Ascending aorta (tissue), 2 donors: ENCODE results near the gene SELPLG. TPM values are rescaled to one million over a fixed set of nuclear protein-coding genes. Genes with fewer than 3 reads are reported as not detected.
A peak's percentile ranks its signal among the peaks of the same experiment; 100 is the strongest.

Experiments used
- DNase-seq, 2 donors: peaks; one replicate each; pipeline ENCODE4 v3.0.0-alpha.2; 2019; ENCODE audit warnings: low spot score in 2 of 2
- H3K27ac ChIP-seq, 2 donors: fragments of 200-600 bp; sonication (generic); one replicate each; pipeline ENCODE4 v1.5.1; 2016 to 2017; ENCODE audit warnings: mild to moderate bottlenecking in 1 of 2
- H3K27me3 ChIP-seq: fragments of 200-600 bp; sonication (generic); one replicate; pipeline ENCODE4 v1.5.1; 2017
- H3K36me3 ChIP-seq, 2 donors: fragments of 200-600 bp; sonication (generic); one replicate each; pipeline ENCODE4 v1.5.1; 2016
- H3K4me1 ChIP-seq, 2 donors: fragments of 200-600 bp; sonication (generic); one replicate each; pipeline ENCODE4 v1.5.1; 2016 to 2017; ENCODE audit warnings: mild to moderate bottlenecking in 1 of 2
- H3K4me3 ChIP-seq, 2 donors: fragments of 200-600 bp; sonication (generic); one replicate each; pipeline ENCODE4 v1.5.1; 2016 to 2017; ENCODE audit warnings: mild to moderate bottlenecking in 1 of 2
- H3K9me3 ChIP-seq, 2 donors: fragments of 200-600 bp; sonication (generic); one replicate each; pipeline ENCODE4 v1.5.1; 2016
- intact Hi-C: fragments of 100-400 bp; cut with DNase I; formaldehyde crosslinking; loops from one replicate; pipeline ENCODE4 v1.15.1; 2023
- total RNA-seq: library from RNA; depleted of rRNA; stranded (reverse); fragments of >200 nt; gene quantifications from one replicate; pipeline ENCODE4 v1.1.0, GENCODE V29; 2016
- TF ChIP-seq, protein P1 (sequence below), 3 experiments: fragments of 200-600 bp in 2 of 3; fragments of 450-650 bp in 1 of 3; sonication (generic) in 2 of 3; IDR thresholded peaks; one replicate each; pipeline ENCODE4 v1.5.1; 2016 to 2019; ENCODE audit warnings: antibody characterized with exemption in 3 of 3, mild to moderate bottlenecking in 1 of 3, moderate library complexity in 1 of 3

The SELPLG gene
- total RNA-seq, 1 donor from 2014 or later: 2.6 TPM

DNA sequence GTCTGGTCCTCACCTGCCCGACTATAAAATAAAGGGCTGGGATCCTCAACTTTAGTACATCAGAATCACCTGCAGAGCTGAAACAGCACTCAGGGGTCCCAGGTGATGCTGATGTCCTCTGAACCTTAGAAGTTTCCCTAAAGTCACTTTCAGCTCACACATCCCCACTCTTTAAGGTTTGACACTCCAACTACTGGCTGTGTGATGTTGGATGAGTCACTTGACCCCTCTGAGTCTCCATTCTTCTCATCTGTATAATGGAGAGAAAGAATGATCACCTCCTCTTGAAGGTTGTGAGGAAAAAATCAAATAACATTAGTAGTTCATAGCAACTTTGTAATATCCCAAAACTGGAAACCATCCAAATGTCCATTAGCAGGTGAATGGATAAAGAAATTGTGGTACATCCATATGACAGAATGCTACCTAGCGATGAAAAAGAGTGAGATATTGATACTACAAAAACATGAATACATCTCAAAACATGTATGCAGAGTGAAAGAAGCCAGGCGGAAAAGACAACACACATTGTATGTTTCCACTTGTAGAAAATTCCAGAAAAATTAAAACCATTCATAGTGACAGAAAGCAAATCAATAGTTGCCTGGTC lies 49.1 kb downstream of the SELPLG start:
- no peak for DNase-seq
- no peaks in the 10 kb centered on the region for H3K4me1 ChIP-seq
- no peak overlapping the region for H3K27ac ChIP-seq
- TF ChIP-seq, protein P1, sequence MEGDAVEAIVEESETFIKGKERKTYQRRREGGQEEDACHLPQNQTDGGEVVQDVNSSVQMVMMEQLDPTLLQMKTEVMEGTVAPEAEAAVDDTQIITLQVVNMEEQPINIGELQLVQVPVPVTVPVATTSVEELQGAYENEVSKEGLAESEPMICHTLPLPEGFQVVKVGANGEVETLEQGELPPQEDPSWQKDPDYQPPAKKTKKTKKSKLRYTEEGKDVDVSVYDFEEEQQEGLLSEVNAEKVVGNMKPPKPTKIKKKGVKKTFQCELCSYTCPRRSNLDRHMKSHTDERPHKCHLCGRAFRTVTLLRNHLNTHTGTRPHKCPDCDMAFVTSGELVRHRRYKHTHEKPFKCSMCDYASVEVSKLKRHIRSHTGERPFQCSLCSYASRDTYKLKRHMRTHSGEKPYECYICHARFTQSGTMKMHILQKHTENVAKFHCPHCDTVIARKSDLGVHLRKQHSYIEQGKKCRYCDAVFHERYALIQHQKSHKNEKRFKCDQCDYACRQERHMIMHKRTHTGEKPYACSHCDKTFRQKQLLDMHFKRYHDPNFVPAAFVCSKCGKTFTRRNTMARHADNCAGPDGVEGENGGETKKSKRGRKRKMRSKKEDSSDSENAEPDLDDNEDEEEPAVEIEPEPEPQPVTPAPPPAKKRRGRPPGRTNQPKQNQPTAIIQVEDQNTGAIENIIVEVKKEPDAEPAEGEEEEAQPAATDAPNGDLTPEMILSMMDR (IDR thresholded peaks at IDR 0.05): no peak
- H3K36me3 ChIP-seq: no peaks in the 10 kb centered on the region
- intact Hi-C loops: no loop called here
- no peaks in the 10 kb centered on the region for H3K27me3 ChIP-seq
- no peaks in the 10 kb centered on the region for H3K9me3 ChIP-seq
- no peak overlapping the region for H3K4me3 ChIP-seq

DNA sequence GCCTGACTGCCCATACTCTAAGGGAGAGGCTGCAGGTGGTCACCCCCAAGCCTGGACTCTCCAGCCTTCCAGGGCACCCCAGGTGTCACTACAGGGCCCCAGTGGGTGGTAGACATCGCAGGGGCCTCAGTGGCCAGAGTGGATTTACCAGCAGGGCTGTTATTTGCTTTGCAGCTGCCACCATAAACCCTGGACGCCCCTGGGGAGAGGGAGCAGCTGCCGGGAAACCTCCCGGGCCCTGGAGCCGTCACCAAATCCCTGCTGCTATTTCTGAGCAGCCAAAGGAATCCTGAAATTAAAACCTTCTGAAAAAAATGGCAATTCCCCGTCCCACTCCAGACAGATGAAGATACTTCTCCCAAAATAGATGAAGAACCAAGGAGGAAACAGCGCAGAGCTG lies 49.7 kb downstream of the SELPLG start:
- no peak for DNase-seq
- H3K27me3 ChIP-seq: no peaks in the 10 kb centered on the region
- intact Hi-C loops: no loop called here
- no peak overlapping the region for H3K27ac ChIP-seq
- no peaks in the 10 kb centered on the region for H3K36me3 ChIP-seq
- no peaks in the 10 kb centered on the region for H3K9me3 ChIP-seq
- no peak overlapping the region for H3K4me3 ChIP-seq
- TF ChIP-seq, protein P1 (IDR thresholded peaks at IDR 0.05): no peak
- no peaks in the 10 kb centered on the region for H3K4me1 ChIP-seq

DNA sequence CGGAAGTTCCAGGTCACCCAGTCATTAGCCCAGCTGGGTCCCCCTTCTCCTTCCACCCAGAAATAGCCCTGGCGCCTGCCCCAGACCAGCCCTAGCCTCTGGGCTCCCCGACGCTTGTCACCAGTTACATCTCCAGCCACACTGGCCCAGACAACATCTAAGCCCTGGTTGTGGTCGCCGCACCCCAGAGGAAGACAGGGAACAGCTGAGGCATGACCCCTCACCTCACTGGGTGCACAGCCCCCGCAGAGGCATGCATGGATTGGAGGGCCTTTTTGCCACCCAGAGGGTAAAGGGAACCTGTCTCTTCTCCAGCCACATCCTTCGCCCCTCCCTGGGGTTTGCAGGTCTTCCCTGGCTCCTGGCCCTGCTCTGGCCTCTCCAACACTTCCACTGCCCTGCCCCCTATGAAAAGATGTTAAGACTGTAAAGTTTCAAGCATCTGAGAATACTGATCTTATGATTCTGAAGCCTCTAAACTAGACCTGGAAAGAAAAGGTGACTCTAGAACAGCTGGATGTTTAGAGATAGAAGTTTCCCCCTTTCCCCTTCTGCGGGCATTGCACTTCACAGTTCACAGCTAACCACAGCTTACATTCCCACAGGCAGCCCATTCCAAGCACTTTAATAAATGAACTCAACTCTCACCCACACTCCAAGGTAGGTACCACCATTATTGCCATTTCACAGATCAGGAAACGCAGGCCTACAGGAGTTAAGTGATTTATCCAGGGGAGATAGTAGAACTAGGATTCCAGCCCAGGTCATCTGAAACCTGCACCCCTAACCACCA lies 50.5 kb downstream of the SELPLG start:
- intact Hi-C loops: no loop called here
- H3K4me1 ChIP-seq: no peaks in the 10 kb centered on the region
- TF ChIP-seq, protein P1 (IDR thresholded peaks at IDR 0.05): no peak
- H3K36me3 ChIP-seq: no peaks in the 10 kb centered on the region
- H3K9me3 ChIP-seq: no peaks in the 10 kb centered on the region
- H3K4me3 ChIP-seq: no peak overlapping the region
- no peaks in the 10 kb centered on the region for H3K27me3 ChIP-seq
- H3K27ac ChIP-seq: no peak overlapping the region
- DNase-seq: no peak

DNA sequence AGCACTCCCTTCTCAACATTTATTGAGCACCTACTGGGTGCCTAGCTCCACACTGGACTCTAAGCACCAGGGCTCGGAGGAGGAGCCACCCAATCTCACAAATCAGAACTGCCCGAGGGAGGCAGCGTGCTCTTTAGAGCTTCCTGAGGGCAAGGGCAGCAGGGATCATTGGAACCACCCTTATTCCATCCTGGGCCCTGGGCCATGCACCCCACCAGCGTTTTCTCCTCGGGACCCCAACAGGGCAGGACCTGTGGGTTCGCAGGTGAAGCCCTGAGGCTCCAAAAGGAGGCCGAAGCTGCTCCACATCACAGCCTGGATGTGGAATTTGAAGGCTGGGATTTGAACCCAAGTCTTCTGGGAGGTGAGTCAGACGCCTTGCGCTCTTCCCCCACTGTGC lies 51.2 kb downstream of the SELPLG start:
- TF ChIP-seq, protein P1 (IDR thresholded peaks at IDR 0.05): no peak

DNA sequence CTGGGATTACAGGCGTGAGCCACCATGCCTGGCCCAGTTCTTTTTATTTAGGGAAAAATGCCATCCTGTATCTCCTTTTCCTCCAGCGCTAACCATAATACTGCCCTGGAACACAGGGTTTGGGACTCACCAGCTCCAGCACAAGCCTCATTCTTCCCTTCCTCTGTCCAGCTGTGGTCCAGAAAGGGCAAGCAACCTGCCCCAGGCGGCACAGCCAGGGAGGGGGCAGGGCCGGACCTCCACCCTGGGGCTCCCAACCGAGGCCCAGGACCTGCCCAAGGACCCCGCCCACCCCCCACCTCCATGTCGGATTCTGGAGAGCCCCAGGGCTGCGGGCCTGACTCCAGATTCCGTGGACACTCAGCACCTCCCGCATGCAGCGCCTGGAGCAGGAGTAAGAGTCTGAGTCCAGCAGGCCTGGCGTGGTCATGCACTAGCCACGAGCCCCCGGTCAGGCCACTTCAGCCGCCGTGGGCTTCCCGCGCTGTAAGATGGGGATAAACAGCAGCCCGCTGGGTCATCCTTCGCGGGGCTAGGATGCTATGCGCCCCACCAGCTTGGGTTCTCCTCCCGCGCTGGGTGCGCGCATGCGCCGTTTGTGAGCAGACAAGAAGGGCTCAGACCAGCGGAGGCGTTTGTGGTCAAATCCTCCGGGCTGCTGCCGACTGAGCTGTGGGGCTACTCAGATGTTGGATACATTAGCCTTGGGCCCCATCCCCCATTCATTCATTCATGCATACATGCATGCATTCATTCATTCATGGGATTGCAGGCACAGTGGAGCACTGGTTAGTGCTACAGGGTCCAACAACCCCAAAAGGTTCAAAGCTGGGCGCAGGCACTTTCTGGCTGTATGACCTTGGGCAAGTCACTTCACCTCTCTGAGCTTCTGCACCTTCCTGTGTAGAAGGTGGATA lies 52.1 kb downstream of the SELPLG start:
- intact Hi-C loops: no loop called here
- H3K27me3 ChIP-seq: no peaks in the 10 kb centered on the region
- no peak for DNase-seq
- H3K36me3 ChIP-seq: no peaks in the 10 kb centered on the region
- H3K27ac ChIP-seq: peak overlapping the region in 1 of 2 donors; percentile 24
- no peak overlapping the region for H3K4me3 ChIP-seq
- no peaks in the 10 kb centered on the region for H3K4me1 ChIP-seq
- no peaks in the 10 kb centered on the region for H3K9me3 ChIP-seq
- TF ChIP-seq, protein P1 (IDR thresholded peaks at IDR 0.05): no peak

More for the DNA sequence above, 51.2 kb downstream of the SELPLG start:
- Histone ChIP-seq H3K27me3 (no peaks in the 10 kb centered on the region), H3K27ac (no peak overlapping the region), H3K9me3 (no peaks in the 10 kb centered on the region), H3K4me3 (no peak overlapping the region), H3K4me1 (no peaks in the 10 kb centered on the region), H3K36me3 (no peaks in the 10 kb centered on the region)
- intact Hi-C loops: no loop called here
- DNase-seq: no peak
